Tibial nerve (tissue), 4 donors: ENCODE measurements around the gene KCNT1. TPM values are rescaled to one million over a fixed set of nuclear protein-coding genes. Genes with fewer than 3 reads are reported as not detected.

Experiments
- DNase-seq, 2 donors: peaks; one replicate each; pipeline ENCODE4 v3.0.0-alpha.2; 2019; ENCODE audit warnings: low spot score in 2 of 2
- H3K27ac ChIP-seq, 4 donors: fragments of 200-600 bp; sonication (generic) in 3 of 4; one replicate each; pipeline ENCODE4 v1.5.1; 2017 to 2019; ENCODE audit warnings: mild to moderate bottlenecking in 1 of 4
- H3K27me3 ChIP-seq, 2 donors: fragments of 200-600 bp; sonication (generic) in 1 of 2; one replicate each; pipeline versions ENCODE4 v1.5.1 to v1.6.0; 2017 to 2019
- H3K36me3 ChIP-seq, 3 donors: fragments of 200-600 bp; sonication (generic); one replicate each; pipeline ENCODE4 v1.5.1; 2018 to 2019
- H3K4me1 ChIP-seq, 4 donors: fragments of 200-600 bp; sonication (generic) in 3 of 4; one replicate each; pipeline ENCODE4 v1.5.1; 2017 to 2019
- H3K4me3 ChIP-seq, 4 donors: fragments of 200-600 bp; sonication (generic) in 3 of 4; one replicate each; pipeline ENCODE4 v1.5.1; 2017 to 2019; ENCODE audit warnings: mild to moderate bottlenecking in 1 of 4, moderate library complexity in 1 of 4
- H3K9me3 ChIP-seq, 4 donors: fragments of 200-600 bp; sonication (generic) in 3 of 4; one replicate each; pipeline ENCODE4 v1.5.1; 2017 to 2019
- CTCF ChIP-seq, 5 experiments: fragments of 200-600 bp in 3 of 5; fragments of 450-650 bp in 2 of 5; sonication (generic) in 3 of 5; IDR thresholded peaks; one replicate each; pipeline ENCODE4 v1.5.1; 2016 to 2019; ENCODE audit warnings: antibody characterized with exemption in 5 of 5, mild to moderate bottlenecking in 3 of 5, moderate library complexity in 2 of 5
- EP300 ChIP-seq, 2 donors: sonication (generic); formaldehyde crosslinking; IDR thresholded peaks; one replicate each; pipeline ENCODE4 v1.6.1; 2017; ENCODE audit warnings: antibody characterized with exemption in 2 of 2, mild to moderate bottlenecking in 1 of 2
- POLR2A ChIP-seq, 2 donors: fragments of 450-650 bp; IDR thresholded peaks; one replicate each; pipeline ENCODE4 v1.6.1; 2017; ENCODE audit warnings: antibody characterized with exemption in 2 of 2, mild to moderate bottlenecking in 2 of 2, moderate library complexity in 2 of 2
- WGBS, 2 donors: methylation state at CpG; one replicate each; pipeline ENCODE4 v1.1.5; 2018; 5-methylcytosine and 5-hydroxymethylcytosine counted together
- total RNA-seq, 4 donors: library from RNA; depleted of rRNA; stranded (reverse); fragments of >200 nt; gene quantifications; one replicate each; pipeline ENCODE4 v1.1.0, GENCODE V29; 2016

The KCNT1 gene
- total RNA-seq, 4 donors from 2014 or later: under 0.01 to 0.39 TPM; not detected in 2

- H3K9me3 ChIP-seq: no peaks in the 10 kb centered on the region
- no peak overlapping the region for H3K4me3 ChIP-seq
- no peak overlapping the region for H3K27ac ChIP-seq
- TF ChIP-seq EP300 (IDR thresholded peaks at IDR 0.05) (no peak), CTCF (IDR thresholded peaks at IDR 0.05) (no peak), POLR2A (IDR thresholded peaks at IDR 0.05) (no peak)
- DNase-seq: no peak
- no peaks in the 10 kb centered on the region for H3K4me1 ChIP-seq
- peaks cover 0 to 16% of the 10 kb centered on the region in 2 donors for H3K27me3 ChIP-seq
- H3K36me3 ChIP-seq: no peaks in the 10 kb centered on the region
- WGBS, 2 donors: 66 to 71% methylated on average over 31 of the region's 36 CpGs
Measured at GRCh38 chr9:135772702-135773493, 70.9 kb downstream of the KCNT1 start.

GRCh38 chr9:135773530-135774238, 71.7 kb downstream of the KCNT1 start:
- Histone ChIP-seq H3K36me3 (no peaks in the 10 kb centered on the region), H3K9me3 (no peaks in the 10 kb centered on the region), H3K4me3 (no peak overlapping the region), H3K4me1 (no peaks in the 10 kb centered on the region), H3K27me3 (peaks cover 0 to 16% of the 10 kb centered on the region in 2 donors), H3K27ac (no peak overlapping the region)
- WGBS, 2 donors: 67 to 70% methylated on average over 11 of the region's 11 CpGs
- TF ChIP-seq EP300 (IDR thresholded peaks at IDR 0.05) (no peak), POLR2A (IDR thresholded peaks at IDR 0.05) (no peak), CTCF (IDR thresholded peaks at IDR 0.05) (no peak)
- no peak for DNase-seq

- H3K27me3 ChIP-seq: peaks cover 0 to 16% of the 10 kb centered on the region in 2 donors
- no peak for TF ChIP-seq EP300 (IDR thresholded peaks at IDR 0.05)
- H3K4me3 ChIP-seq: no peak overlapping the region
- 91 to 92% methylated on average over 15 of the region's 15 CpGs for WGBS, 2 donors
- no peak overlapping the region for H3K27ac ChIP-seq
- H3K36me3 ChIP-seq: no peaks in the 10 kb centered on the region
- H3K4me1 ChIP-seq: no peaks in the 10 kb centered on the region
- DNase-seq: no peak
- H3K9me3 ChIP-seq: no peaks in the 10 kb centered on the region
Measured at GRCh38 chr9:135774239-135774747, 72.3 kb downstream of the KCNT1 start.

- H3K27ac ChIP-seq: no peak overlapping the region
- H3K4me3 ChIP-seq: no peak overlapping the region
- DNase-seq: no peak
- 73 to 81% methylated on average over 19 to 23 of the region's 24 CpGs for WGBS, 2 donors
- H3K9me3 ChIP-seq: no peaks in the 10 kb centered on the region
- peaks cover 0 to 16% of the 10 kb centered on the region in 2 donors for H3K27me3 ChIP-seq
- H3K36me3 ChIP-seq: no peaks in the 10 kb centered on the region
- no peaks in the 10 kb centered on the region for H3K4me1 ChIP-seq
- no peak for TF ChIP-seq CTCF (IDR thresholded peaks at IDR 0.05)
- TF ChIP-seq POLR2A (IDR thresholded peaks at IDR 0.05): no peak
- TF ChIP-seq EP300 (IDR thresholded peaks at IDR 0.05): no peak
Measured at GRCh38 chr9:135774794-135775525, 73.0 kb downstream of the KCNT1 start.

- Histone ChIP-seq H3K4me3 (no peak overlapping the region), H3K9me3 (no peaks in the 10 kb centered on the region), H3K4me1 (no peaks in the 10 kb centered on the region), H3K27me3 (peaks cover 0 to 16% of the 10 kb centered on the region in 2 donors), H3K27ac (no peak overlapping the region), H3K36me3 (no peaks in the 10 kb centered on the region)
- no peak for DNase-seq
- TF ChIP-seq CTCF (IDR thresholded peaks at IDR 0.05): no peak
- 53 to 57% methylated on average over 7 of the region's 7 CpGs for WGBS, 2 donors
Measured at GRCh38 chr9:135775911-135776310, 73.9 kb downstream of the KCNT1 start.
